Fibroblast of lung (primary cell): ENCODE results near the gene LRRC52.

Experiments
- EZH2 ChIP-seq: IDR thresholded peaks from 2 replicates; pipeline ENCODE4 v1.5.1; 2012; ENCODE audit warnings: low read length, control low read depth, mild to moderate bottlenecking; ENCODE audit errors: missing control alignments
- TF ChIP-seq, protein P1 (sequence below), 2 donors: IDR thresholded peaks in 1 of 2; conservative IDR thresholded peaks in 1 of 2; 1 replicate in 1 of 2; 2 replicates in 1 of 2; pipeline ENCODE4 v1.5.1; 2011 to 2012; ENCODE audit warnings: low read length in 2 of 2, control low read depth in 1 of 2, inconsistent platforms in 1 of 2, low read depth in 1 of 2, mild to moderate bottlenecking in 1 of 2

DNA sequence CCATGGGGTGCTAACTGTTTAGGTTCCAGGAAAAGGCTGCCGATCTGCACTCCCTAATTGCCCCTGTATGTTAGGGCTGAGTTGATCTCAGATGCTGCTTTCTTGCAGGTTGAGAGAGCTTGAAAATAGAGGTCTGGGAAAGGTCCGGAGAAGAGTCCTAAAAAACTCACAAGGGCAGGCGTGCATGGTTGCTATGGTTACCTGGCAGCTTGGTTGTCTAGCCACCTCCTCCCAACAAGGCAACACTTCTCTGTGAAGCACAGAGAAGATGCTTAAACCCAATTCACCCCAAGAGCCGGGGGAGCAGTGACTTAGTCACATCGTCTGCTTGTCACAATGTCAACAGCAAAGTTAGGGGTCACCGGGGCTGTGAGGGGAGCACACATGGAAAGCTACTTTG, 31.0 kb upstream of the LRRC52 start:
- TF ChIP-seq, protein P1, sequence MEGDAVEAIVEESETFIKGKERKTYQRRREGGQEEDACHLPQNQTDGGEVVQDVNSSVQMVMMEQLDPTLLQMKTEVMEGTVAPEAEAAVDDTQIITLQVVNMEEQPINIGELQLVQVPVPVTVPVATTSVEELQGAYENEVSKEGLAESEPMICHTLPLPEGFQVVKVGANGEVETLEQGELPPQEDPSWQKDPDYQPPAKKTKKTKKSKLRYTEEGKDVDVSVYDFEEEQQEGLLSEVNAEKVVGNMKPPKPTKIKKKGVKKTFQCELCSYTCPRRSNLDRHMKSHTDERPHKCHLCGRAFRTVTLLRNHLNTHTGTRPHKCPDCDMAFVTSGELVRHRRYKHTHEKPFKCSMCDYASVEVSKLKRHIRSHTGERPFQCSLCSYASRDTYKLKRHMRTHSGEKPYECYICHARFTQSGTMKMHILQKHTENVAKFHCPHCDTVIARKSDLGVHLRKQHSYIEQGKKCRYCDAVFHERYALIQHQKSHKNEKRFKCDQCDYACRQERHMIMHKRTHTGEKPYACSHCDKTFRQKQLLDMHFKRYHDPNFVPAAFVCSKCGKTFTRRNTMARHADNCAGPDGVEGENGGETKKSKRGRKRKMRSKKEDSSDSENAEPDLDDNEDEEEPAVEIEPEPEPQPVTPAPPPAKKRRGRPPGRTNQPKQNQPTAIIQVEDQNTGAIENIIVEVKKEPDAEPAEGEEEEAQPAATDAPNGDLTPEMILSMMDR (conservative IDR thresholded peaks at IDR 0.05 in 1 of 2, IDR thresholded peaks at IDR 0.05 in 1 of 2; ENCODE audit: low read depth in 1 of 2, low read length in 2 of 2), result no peak
- no peak for TF ChIP-seq EZH2
